GM18499 (cell line): ENCODE data around the gene PROSER2.

Source experiments
- ATAC-seq: cut with Tn5 transposase; IDR thresholded peaks from one replicate; pipeline ENCODE4 v1.9.1; 2021; ENCODE audit warnings: moderate number of reproducible peaks; ENCODE audit not compliant: insufficient read depth, unreplicated experiment

PROSER2 gene

DNA sequence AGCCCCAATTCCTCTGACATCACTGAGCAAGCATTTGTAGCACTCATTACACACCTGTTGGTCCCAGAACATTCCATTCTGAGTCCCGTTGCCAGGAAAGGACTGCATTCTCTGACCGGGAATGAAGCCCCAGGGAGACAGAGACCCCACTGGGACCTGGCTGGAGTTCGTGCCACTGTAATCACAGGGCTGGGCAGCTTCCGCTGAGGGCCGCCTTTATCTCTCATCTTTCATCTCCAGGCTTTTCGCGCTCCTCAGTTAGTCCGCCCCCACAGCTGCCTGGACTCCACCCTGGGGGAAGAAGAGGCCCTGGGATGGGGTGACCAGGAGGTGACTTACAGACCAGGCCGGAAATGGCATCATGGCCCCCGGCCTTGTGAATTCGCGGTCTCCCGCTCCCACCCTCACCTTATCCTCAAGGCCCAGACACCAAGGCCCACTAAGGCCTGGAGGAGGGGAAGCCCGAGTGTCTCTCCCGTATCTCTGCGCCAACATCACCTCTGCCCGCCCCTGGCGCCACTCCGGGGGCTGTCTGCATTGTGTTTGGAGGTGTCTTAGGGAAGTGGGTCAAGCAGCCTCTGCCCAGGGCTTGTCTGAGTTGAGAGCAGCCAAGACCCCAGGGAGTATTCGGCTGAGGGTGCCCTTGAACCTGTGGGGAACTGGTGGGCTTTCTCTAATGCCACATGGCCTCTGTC, 75.4 kb downstream of the PROSER2 start:
- no peak for ATAC-seq

GRCh38 chr10:11899067-11899876, 76.1 kb downstream of the PROSER2 start:
- no peak for ATAC-seq

DNA sequence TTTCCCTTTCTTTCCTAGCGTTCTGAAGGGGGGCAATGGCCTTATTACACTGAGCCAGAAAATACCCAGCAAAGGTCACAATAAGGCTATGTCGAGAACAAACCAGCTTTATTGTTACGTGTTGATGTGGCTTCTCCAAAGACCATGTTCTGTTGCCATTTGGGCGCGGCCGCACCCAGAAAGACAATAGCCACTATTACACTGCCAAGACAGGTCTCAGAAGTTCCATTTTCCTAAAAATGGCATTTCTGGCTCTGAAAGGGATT, 77.8 kb downstream of the PROSER2 start:
- no peak for ATAC-seq

- no peak for ATAC-seq
Measured at GRCh38 chr10:11901454-11901832, 78.3 kb downstream of the PROSER2 start.

DNA sequence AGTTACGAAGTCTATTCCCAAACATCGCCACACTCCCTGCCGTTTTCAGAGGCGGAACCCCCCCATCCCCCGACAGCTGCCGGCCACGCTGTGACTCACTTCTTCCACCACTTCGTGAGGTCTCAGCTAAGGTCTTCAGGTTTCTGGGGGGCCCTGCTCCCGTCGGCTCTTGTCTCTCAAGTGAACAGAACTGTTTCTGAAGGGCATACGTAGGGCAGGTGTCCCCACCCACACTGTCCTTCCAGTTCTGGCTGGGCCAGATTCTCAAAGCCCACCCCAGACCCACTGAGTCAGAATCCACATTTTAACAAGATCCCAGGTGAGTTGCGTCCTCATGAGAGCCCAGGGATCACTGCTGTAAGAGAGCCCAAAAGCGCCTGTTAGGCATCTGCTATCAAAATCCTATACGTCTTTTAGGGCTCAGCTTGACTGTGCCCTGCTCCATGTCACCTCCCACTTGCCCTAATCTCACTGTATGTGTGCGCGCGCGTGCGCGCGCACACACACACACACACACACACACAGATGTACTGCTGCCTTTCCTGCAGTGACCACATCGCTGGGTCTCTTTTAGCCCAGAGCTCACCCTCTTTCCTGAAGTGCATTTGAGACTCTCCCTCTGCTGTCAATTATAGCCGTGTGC, 78.8 kb downstream of the PROSER2 start:
- no peak for ATAC-seq

DNA sequence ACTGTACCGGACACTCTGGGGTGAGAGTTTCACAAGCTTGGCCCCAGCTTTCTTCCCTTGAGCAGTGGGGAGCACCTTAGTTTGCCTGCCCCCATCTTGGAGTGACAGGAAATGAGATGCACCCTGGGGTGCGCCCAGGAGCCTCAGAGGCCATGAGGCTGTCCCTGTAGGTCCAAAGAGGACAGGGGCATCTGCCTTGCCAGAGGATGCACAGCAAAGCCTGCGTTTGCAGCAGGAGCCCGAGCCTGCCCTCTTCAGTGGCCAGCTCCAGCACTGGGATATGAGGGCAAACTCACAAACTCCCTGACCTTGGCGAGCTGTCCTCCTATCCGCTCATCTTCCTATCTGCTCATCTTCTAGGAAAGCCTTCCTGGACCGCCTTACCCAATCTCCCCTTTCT, 79.5 kb downstream of the PROSER2 start:
- ATAC-seq = no peak

GRCh38 chr10:11906714-11907113, 83.6 kb downstream of the PROSER2 start:
- no peak for ATAC-seq

DNA sequence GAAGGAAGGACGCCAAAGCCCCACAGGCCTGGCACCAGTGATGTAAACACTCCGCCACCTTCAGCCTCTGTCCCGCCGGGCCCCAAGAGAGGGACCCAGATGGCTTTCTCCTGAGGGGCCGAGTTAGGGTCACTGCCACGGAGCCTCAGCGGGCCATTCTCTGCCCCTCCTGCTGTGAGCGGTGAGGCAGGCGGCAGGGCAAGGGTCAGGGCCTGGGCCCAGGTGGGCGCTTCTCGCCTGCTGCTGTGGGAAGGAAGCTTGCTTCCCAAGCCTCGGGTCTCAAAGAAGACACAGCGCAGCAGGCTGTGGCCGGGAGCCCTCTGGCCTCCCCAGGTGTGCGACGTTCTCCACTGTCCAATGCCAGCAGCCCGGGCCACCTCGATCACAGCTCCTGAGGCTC, 84.8 kb downstream of the PROSER2 start:
- no peak for ATAC-seq

DNA sequence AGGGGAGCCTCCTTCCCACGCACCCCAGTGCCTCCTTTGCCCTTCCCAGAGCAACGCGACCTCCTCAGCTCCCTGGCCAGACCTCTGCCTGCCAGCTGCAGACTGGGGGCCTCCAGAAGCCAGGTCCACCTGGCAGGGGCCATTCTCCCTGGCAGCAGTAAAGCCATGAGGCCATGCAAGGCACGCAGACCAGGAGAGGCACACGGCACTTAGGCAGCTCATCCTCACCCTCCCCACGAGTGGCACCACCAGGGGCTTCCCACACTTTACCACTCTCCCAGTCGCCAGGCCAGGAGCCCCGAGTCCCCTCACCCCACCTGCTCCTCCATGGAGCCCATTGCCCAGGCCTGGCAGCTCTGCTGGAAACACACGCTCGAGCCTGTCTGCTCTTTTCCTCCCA, 85.4 kb downstream of the PROSER2 start:
- no peak for ATAC-seq

DNA sequence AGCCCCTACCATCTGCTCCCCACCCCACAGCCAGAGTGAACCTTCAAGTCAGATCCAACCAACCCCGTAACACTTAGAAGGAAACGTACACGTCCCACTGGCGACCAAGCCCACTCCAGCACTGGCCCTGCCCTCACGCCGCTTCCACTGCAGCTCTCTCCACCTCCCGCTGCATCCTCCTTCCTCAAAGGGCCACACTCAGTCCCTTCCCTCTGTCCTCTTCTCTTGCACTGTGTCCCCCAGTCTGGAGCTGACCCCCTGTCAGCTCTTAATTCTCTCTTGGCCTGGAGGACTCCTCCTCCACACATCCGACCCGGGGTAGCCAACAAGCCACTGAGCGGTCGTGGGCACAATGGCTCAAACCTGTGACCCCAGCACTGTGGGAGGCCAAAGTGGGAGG, 85.8 kb downstream of the PROSER2 start:
- ATAC-seq = no peak

DNA sequence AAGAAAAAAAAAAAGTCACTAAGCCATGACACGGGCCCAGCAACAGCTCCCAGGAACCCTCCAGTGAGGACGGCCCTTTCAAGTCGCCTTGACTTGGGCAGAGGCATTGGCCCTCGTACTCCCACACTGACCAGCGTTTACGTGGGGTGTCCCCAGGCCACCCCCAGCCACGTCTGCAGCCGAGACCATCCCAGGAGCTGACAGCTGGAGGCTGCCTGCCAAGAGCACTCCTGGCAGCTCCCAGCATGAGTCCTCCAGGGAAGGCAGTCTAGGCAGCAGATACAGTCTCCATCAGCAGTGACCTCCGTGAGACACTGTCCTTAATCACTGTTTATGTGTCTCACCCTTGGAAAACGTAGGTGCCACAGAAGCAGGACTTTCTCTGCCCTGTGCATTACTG, 86.5 kb downstream of the PROSER2 start:
- ATAC-seq = no peak

- ATAC-seq = no peak
Measured at GRCh38 chr10:11910102-11910501, 86.9 kb downstream of the PROSER2 start.

GRCh38 chr10:11913079-11913641, 90.0 kb downstream of the PROSER2 start:
- ATAC-seq = no peak

DNA sequence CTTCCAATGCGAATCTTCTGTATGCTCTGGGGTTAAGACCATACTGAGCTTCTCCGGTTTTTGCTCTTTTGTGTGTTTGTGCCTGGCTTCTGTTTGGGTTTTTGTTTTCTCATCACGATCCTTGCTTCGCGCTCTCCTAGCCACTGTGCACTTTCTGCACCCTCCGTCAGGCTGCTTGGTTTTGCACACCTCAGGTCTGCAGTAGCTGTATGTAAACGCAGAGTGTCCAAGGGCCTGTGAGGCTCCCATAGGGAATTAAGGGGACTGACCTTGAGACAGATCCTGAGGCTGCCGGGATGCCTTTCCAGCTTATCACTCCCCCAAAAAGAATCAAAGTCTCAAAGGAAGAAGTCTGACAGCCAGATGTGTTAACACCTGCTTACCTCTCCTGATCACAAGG, 95.2 kb downstream of the PROSER2 start:
- ATAC-seq = no peak

DNA sequence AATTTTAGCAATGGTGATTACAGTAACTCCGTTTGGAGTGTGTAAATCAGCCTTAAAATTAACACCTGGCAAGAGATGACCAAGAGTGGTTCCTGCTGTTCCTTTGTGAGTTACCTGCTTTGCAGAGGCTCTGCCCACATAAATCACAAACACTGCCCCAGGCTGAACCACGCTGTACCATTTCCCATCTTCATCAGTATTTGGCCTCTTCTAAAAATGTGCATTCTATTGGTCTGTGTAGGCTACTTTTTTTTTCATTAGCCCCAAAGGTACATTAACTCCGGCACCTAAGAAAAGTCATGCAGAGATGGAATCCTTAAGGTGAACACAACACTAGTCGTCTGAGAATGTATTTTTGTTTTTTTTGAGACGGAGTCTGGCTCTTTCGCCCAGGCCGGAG, 96.1 kb downstream of the PROSER2 start:
- no peak for ATAC-seq
